Measurements from ENCODE around the gene BRCC3. TPM values are rescaled to one million over a fixed set of nuclear protein-coding genes. Genes with fewer than 3 reads are reported as not detected.

Gene BRCC3
- total RNA-seq, 1 donor from 2014 or later, result 31.4 TPM

DNA sequence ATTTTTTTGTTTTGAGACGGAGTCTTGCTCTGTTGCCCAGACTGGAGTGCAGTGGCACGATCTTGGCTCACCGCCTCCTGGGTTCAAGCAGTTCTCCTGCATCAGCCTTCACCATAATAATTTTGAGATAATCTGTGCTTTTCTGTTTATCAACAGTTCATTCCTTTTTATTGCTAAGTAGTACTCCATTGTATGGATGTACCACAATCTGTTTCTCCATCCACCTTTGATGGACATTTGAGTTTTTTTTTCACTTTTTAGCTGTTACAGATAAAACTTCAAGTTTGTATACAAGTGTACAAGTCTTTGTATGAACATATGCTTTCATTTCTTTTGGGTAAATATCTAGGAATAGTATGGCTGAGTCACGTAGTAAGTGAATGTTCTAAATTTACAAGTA is 35.6 kb upstream of the BRCC3 start:
- Mint-ChIP-seq H3K4me1 (ENCODE audit: low read depth) (no peaks in the 10 kb centered on the region), H3K9me3 (ENCODE audit: low read depth) (peaks cover 45% of the 10 kb centered on the region), H3K27ac (no peak overlapping the region), H3K27me3 (no peaks in the 10 kb centered on the region), H3K36me3 (ENCODE audit: insufficient read depth) (peaks cover 27% of the 10 kb centered on the region), H3K4me3 (ENCODE audit: low read depth) (no peak overlapping the region)
- DNase-seq (ENCODE audit: low spot score, unreplicated experiment), result no peak
- TF ChIP-seq, protein P1, sequence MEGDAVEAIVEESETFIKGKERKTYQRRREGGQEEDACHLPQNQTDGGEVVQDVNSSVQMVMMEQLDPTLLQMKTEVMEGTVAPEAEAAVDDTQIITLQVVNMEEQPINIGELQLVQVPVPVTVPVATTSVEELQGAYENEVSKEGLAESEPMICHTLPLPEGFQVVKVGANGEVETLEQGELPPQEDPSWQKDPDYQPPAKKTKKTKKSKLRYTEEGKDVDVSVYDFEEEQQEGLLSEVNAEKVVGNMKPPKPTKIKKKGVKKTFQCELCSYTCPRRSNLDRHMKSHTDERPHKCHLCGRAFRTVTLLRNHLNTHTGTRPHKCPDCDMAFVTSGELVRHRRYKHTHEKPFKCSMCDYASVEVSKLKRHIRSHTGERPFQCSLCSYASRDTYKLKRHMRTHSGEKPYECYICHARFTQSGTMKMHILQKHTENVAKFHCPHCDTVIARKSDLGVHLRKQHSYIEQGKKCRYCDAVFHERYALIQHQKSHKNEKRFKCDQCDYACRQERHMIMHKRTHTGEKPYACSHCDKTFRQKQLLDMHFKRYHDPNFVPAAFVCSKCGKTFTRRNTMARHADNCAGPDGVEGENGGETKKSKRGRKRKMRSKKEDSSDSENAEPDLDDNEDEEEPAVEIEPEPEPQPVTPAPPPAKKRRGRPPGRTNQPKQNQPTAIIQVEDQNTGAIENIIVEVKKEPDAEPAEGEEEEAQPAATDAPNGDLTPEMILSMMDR (IDR thresholded peaks at IDR 0.05; ENCODE audit: unreplicated experiment), result no peak

DNA sequence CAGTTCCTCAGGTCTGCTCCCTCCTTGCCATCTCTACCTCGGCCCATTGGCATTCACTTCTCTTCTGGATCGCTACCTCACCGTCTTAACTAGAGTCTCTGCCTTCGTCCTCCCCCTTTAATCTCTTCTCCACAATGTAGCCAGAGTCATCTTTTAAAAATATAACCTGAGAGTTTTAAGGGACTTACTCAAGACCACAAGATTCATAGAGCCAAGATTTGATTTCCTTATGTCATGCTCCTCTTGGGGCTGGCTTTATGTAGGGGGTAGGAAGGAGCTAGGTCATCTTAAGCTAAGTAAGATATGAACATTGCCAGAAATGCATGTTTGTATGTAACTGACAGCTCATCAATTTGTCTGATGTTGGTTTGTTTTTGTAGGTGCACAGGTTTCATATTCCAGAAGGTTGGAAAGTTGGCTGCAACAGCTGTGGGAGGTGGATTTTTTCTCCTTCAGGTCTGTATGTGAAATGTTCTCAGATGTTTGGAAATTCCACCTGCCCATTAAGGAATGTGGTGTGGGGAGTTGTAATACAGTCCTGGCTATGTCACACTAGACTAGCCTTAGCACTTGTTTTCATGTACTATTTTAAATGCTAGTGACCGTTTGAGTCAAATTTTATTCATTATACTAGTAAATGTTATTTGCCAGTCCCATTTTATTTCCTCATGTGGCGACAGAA is 25.0 kb upstream of the BRCC3 start:
- Mint-ChIP-seq H3K9me3 (ENCODE audit: low read depth) (peaks cover 13% of the 10 kb centered on the region), H3K27ac (no peak overlapping the region), H3K27me3 (no peaks in the 10 kb centered on the region), H3K36me3 (ENCODE audit: insufficient read depth) (peaks cover 13% of the 10 kb centered on the region), H3K4me1 (ENCODE audit: low read depth) (no peaks in the 10 kb centered on the region), H3K4me3 (ENCODE audit: low read depth) (no peak overlapping the region)
- TF ChIP-seq, protein P1 (IDR thresholded peaks at IDR 0.05; ENCODE audit: unreplicated experiment), result no peak
- DNase-seq (ENCODE audit: low spot score, unreplicated experiment), result no peak

DNA sequence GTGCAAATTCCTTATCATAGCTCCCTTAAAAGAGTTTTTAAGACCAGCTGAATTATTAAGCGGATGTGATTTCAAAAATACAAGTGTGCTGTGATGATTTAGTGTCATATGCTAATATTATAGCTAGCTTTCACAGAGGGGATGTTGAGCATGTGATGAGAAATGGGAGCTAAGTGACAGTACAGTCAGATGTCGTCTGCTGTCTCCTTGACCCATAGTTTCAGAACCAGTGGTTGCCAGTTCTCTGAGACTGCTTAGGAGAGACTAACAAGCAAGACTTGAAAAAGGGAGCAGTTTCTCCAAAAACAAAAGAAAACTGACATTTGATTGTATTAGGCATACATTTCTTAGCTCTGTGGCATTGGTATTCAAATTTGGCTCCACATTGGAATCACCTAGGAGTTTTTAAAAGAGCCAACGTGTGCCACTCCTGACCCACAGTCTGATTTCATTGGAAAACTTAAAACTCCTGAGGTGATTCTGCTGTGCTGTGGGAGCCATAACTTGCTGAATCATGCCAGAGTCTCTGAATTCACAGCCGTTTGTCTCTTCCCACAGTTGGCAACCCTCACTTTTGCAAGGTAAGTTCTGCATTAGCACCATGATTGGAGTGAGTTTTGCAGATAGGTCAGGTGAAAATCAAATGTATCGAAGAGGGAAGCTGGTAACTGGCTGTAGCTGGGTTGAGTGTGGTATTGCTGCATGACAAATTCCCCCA is 24.3 kb upstream of the BRCC3 start:
- no peaks in the 10 kb centered on the region for H3K27me3 Mint-ChIP-seq
- TF ChIP-seq, protein P1 (IDR thresholded peaks at IDR 0.05; ENCODE audit: unreplicated experiment), result no peak
- peaks cover 12% of the 10 kb centered on the region for H3K36me3 Mint-ChIP-seq (ENCODE audit: insufficient read depth)
- H3K4me3 Mint-ChIP-seq (ENCODE audit: low read depth), result no peak overlapping the region
- H3K9me3 Mint-ChIP-seq (ENCODE audit: low read depth), result peaks cover 20% of the 10 kb centered on the region
- no peak for DNase-seq (ENCODE audit: low spot score, unreplicated experiment)
- H3K4me1 Mint-ChIP-seq (ENCODE audit: low read depth), result no peaks in the 10 kb centered on the region
- no peak overlapping the region for H3K27ac Mint-ChIP-seq

DNA sequence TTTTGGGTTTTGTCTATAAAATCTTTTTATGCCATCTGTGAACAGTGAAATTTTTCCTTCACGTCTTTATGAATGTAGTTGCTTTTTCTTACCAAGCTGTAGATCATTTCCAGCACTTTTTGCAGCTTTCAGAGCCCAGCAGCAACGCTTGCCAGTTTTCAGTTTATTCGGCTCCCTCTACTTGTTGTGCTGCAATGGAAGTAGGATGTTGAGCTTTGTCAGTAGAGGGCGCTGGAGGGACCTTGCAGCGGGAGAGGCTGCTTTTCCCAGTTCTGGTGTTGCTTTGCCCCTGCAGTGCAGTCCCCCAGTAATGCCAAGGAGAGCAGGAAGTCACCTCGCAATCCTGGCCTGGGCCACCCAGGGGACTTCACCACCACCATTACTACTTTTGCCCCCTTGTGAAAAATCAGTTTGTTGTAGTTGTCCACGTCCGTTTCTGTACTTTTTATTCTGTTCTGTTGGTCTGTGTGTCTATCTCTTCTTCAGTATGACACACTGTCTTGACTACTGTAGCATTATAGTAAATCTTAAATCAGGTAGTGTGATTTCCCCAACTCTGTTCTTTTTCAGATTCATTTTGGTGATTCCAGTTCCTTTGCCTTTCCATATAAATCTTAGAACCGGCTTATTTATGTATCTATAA is 22.2 kb upstream of the BRCC3 start:
- peaks cover 19% of the 10 kb centered on the region for H3K9me3 Mint-ChIP-seq (ENCODE audit: low read depth)
- TF ChIP-seq, protein P1 (IDR thresholded peaks at IDR 0.05; ENCODE audit: unreplicated experiment), result peak; percentile 54
- no peak overlapping the region for H3K27ac Mint-ChIP-seq
- H3K4me1 Mint-ChIP-seq (ENCODE audit: low read depth), result no peaks in the 10 kb centered on the region
- peaks cover 13% of the 10 kb centered on the region for H3K36me3 Mint-ChIP-seq (ENCODE audit: insufficient read depth)
- H3K27me3 Mint-ChIP-seq, result no peaks in the 10 kb centered on the region
- no peak overlapping the region for H3K4me3 Mint-ChIP-seq (ENCODE audit: low read depth)
- DNase-seq (ENCODE audit: low spot score, unreplicated experiment), result peak; percentile 34

DNA sequence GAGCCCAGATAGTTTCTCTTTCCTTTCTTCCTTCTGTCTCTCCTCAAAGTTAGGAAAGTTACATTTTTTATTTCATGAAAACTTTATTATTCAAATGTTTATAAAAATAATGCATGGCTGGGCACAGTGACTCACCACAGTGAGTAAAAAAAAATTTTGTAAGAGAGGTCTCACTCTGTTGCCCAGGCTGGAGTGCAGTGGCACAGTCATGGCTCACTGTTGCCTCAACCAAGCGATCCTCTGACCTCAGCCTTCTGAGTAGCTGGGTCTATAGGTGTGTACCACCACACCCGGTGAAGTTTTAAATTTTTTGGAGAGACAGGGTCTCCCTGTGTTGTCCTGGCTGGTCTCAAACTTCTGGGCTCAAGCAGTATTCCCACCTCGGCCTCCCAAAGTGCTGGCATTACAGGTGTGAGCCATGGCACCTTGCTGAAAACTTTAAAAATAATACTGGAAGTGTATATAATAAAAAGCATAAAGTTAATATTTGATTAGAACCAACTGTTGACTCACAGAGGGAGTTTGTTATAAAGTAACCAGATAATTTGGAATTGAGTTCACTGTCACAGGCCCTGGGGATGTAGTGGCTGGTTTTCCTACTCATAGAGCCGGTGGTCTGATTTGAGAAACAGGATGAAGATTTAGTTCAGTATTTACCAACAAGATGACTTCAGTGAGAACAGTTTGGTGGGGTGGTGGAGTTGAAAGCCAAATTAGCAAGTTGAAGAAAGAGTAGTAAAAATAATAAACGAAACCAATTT is 18.4 kb upstream of the BRCC3 start:
- peaks cover 11% of the 10 kb centered on the region for H3K9me3 Mint-ChIP-seq (ENCODE audit: low read depth)
- no peaks in the 10 kb centered on the region for H3K4me1 Mint-ChIP-seq (ENCODE audit: low read depth)
- H3K4me3 Mint-ChIP-seq (ENCODE audit: low read depth), result no peak overlapping the region
- TF ChIP-seq, protein P1 (IDR thresholded peaks at IDR 0.05; ENCODE audit: unreplicated experiment), result no peak
- no peak for DNase-seq (ENCODE audit: low spot score, unreplicated experiment)
- no peaks in the 10 kb centered on the region for H3K27me3 Mint-ChIP-seq
- H3K27ac Mint-ChIP-seq, result no peak overlapping the region
- H3K36me3 Mint-ChIP-seq (ENCODE audit: insufficient read depth), result peaks cover 5% of the 10 kb centered on the region
